HG02938 (cell line): ENCODE data around the gene KRT3.
"Not testable (repeated sequence)": the region's sequence is repeated elsewhere in the genome, so short reads cannot be mapped to it uniquely, and the experiment has no call there.

Experiments
- ATAC-seq: cut with Tn5 transposase; IDR thresholded peaks from one replicate; pipeline ENCODE4 v1.9.1; 2021; ENCODE audit warnings: mild to moderate bottlenecking, moderate library complexity; ENCODE audit not compliant: unreplicated experiment

The KRT3 gene

DNA sequence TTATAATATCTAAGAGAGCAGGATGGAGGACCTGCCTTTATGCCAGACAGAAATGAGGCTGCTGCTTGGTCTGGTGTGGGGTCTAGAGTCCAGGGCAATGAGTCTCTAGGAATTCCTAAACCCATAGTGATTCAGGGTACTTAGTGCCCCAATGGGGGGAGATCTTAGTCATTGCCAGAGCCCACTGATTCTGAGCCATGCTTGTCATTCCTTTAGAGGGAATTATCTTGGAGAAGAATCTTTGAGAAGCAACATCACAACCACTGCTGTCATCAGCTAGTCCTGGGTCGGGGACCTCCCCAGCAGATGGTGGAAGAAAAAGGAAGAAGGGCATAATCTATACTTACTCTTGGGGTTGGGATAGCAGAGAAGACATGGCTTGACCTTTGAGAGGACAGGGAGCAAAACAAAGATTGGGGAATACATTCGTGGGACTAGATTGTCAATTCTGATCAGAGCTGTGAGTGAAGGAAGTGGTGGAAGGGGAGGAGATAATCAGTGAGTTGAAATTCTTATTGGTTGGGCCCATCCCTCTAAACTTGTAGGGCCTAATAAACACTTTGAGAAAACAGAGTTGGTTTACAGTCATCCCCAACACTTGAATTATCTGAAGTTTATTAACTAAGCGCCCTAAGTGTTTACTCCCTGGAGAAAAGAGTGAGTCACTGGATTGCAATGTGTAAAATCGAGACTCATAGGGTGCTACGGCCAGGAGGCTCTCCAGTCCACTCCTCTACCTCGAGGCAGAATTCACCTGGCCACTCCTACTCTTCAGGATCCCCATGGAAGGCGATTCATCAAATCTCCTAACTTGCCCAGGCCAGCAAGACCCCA lies 3.0 kb upstream of the KRT3 start:
- no peak for ATAC-seq

DNA sequence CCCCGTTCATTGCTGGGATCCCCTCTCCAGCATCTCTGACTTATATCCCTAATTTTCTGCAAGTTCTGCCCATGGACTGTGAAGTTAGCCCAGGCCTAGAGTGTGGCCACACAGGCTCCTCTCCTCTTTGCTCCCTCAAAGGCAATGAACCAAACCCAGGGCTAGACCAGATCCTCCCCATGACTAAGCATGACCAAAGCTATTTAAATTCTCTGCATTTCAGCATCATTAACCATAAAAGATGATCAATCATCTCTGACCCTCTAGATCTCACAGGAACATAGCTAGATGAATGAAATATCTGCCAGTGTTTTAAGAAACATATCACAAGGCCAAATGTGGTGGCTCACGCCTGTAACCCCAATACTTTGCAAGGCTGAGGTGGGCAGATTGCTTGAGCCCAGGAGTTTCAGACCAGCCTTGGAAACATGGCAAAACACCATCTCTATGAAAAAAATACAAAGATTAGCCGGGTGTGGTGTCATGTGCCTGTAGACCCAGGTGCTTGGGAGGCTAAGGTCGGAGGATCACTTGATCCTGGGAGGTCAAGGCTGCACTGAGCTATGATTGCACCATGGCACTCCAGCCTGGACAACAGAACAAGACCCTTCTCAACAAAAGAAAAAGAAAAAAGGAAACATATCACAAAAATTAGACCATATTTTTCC lies 2.2 kb upstream of the KRT3 start:
- ATAC-seq = no peak

DNA sequence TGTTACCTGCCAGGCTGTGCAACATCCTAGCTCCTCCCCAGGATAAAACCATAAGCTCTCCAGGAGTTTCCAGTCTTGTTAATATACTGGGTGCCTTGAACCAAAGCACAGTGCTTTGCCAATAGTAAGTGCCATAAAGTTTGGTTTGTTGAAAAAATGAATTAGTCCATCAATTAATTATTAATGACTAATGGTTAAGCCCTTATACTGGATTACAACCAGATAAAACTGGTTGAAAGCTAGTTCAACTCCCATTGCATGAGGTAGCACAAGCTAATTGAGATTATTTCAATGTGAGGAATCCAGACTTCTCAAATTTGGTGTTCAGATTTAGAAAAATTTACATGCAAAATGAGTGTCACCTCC lies 1.6 kb upstream of the KRT3 start:
- no peak for ATAC-seq

DNA sequence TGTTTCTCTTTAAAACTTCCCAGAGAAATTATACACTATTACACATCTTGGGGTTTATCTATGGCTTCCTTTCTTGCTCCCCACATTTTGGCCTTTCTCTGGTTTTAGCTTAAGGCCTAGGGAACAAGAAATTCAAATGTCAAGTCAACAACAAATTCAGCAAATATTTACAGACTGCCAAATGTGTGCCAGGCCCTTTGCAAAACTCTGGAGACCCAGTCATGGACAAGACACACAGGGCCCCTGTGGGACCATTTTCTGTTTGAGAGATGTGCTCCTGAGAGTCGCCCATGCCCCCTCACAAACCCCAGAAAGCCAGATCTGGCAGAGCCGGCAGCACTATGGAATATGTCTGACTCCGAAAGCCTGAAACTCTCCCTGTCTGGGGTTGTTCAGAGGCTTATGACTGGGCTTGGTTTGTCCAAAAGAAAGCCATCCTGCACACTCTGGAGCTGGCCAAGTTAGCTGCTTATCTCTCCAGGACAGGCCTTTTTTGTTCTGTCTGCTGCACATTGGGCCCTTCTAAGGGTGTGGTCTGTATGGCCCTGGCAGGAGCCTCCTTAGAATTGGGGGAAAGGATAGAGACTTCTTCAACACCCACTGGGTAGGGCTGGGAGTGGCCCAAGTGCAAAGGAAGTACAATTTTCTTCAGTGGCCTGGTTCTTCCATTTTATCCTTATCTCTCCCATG lies 1.1 kb upstream of the KRT3 start:
- no peak for ATAC-seq

DNA sequence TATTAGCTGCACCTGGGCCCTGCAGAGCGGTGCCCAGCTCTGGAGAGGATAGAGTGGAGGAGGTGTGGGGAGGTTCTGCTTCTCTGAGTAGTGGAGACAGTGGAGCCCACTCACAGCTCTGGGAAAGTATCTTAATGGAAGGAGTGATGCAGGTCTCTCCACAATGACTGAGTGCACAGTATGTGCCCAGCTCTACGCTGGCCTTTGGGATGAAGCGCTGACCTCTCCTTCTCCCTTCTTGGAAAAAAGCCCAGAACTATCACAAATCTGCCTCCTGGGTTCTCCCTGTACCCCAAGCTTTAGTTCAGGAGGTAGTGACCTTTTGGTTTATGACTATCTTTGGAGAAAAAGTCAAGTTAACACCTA lies 495 bp upstream of the KRT3 start:
- ATAC-seq = no peak

DNA sequence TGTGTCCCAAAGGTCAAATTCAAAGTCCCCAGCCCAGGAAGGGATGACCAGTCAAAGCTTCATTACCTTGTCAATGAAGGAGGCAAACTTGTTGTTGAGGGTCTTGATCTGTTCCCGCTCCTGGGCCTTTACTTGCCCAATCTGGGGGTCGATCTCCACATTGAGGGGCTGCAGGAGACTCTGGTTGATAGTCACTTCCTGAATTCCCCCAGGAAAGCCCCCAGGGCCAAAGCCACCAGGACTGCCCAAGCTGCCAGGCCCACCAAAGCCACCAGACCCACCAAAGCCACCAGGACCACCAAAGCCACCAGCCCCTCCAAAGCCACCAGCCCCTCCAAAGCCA lies 614 bp downstream of the KRT3 start:
- ATAC-seq = not testable (repeated sequence)

DNA sequence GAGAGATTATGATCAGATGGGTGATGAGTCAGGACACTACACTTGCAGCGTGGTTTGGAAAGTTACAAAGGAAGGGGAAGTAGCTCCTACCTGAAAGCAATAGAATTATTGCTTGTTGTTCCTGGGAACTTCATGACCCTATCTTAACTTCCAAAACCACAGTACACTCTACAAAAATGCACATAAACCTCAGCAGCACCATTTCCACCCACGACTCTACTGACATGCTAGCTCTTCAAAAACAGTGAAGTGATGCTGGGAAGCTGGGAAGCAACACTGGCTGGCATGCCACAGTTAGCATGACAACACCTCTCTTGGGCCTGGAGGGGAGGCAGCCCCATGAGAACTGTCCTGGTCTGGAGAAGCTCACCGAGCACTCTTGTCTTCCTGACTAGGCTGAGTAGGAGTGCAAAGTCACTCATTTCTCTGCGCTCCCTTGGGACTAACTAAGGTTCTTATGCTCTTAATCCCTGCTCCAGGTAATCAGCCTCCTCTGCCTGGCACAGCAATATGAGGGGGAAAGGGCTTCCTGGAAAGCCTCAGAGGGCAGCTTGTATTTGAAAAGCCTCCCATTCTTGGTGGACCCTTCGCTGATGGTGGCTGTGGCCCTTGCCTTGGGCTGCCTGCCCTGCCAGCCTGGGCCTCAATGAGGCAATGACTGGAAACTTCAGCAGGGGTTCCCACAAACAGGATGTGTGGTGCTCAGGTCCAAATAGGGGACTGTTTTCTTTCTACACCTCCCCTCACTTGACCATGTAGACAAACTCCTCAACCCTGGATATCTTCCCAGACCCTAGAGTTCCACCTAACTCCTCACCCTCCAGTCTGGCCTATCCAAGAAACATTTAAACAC lies 1.2 kb downstream of the KRT3 start:
- ATAC-seq = no peak

DNA sequence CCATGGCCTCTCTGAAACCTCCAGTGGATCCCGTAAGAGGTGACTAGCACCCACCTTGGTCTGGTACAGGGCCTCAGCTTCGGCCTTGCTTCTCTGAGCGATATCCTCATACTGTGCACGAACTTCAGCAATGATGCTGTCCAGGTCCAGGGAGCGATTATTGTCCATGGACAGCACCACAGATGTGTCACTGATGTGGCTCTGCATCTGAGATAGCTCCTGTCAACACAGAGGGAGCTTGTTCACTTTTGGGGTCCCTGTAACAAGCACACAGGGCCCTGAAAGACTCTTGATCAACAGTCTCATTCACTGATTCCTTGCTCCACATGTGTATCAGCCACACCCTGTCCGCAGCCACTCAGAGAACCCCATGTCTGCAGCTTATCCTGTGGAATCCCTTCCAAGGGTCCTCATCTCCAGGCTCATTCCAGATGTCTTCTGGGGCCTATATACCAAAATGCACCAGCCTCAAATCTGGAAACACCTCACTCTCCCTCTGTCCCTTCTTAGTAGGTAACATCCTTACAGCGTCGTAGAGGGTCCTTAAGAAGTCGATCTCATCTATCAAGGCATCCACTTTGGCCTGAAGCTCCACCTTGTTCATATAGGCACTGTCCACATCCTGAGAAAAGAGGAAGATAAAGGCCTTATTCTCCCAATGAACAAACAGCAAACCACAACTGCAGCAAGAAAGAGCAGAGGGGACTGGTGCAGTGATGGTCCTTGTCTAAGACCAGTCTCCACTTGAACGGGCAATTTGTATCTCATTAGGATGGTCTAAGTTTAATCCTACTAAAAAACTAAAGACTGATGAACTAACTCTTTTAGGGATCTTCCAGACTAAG lies 3.5 kb downstream of the KRT3 start:
- ATAC-seq = no peak

DNA sequence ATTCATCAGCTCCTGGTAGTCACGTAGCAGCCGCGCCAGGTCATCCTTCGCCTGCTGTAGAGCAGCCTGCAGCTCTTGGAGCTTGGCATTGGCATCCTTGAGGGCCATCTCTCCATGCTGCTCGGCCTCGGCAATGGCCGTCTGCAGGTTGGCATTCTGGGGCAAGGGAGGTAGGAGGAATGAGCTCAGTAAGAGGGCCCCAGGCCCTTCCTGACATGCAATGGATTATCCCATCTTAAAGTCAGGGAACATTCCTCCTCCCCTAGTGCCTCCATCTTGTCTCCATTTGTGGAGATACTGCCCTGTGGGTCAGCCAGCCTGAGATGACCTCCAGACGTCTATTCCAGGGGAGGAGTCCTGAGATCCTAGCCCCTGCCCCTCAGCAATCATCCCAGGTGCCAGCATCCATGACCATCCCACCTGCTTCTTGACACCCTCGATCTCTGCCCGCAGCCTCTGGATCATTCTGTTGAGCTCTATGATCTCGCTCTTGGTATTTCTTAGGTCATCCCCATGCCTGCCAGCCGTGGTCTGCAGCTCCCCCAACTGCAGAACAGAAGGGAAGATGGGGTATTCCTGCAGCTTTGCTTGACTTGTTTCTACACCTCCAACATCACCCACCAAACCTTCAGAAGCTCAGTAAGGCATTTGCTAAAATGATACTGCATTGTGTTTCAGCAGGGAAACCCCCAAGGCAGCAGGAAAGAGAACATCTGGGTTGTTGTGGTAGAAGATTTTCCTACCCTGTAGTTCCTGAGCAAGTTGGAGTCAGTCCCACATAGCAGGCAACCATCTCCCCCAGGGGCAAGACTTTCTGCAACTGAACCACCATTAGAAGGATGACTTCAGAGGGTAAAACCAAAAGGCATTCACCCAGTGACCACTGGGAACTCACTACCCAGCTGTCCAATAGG lies 4.4 kb downstream of the KRT3 start:
- no peak for ATAC-seq

DNA sequence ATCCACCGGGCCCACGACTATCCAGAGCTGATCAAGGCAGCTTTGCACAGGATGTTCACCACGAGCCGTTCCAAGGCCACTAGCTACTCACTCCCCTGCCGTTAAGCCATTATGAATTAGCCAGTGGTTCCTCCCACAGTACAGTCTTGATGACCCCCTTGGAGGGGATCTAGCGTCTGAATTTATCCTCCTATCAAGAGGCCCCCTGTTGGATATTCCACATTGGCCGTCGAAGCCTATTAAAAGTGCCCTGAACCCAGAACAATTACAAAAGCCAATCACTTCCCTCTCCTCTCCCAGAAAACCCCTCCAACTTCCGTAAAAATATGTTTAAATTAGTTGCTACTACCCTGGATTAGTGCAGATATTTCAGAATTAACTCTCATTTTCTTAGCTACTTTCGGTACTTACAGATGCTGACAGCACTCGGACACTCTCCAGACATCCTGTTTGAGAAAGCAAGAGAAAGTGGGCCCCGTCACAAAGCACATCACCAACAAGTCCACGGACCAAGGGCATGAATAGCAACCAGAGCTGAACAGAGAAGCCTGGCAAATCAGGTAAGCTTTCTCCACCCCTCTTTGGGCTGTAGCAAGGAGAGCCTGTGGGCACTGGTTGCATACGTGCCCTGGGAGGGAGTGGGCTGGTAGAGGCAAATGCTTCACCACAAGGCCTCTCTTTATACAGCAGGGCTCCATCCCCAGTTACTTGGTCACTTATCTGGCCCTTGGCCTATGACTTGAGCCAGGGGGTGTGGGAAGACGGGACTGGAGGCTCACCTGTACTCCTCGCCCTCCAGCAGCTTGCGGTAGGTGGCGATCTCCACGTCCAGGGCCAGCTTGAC lies 5.3 kb downstream of the KRT3 start:
- ATAC-seq = no peak

DNA sequence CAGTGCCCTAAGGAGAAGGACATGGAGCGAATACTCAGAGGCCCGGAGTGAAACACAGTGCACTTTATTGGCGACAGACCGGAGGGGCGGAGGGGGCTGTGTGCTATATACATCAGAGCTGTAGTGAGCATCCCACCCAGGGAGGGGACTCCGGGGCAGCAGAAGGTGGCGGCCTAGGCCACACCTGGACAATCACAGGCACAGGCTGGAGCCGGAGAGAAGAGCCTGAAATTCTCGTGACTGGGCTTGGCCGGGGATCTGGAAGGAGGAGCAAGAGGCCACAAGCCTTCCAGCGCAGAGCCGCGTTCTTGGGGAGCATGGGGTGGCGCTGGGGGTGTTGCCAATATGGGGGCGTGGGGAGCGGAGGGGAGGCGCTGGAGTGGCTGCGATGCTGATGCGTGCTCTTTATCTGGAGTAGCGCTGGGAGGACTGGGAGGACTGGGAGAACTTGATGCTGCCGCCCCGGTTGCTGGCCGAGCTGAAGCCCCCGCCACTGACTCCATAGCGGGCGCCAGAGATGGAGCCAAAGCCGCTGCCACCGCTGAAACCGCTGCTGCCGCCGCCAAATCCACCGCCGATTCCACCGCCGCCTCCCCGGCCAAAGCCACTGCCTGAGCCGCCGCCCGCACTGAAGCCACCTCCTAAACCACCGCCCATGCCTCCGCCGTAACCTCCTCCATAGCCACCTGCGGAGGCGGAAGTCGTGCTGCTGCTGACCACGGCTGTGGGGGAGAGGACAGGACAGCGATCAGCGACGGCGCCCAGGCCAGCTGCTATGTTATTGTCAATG lies 6.1 kb downstream of the KRT3 start:
- no peak for ATAC-seq

DNA sequence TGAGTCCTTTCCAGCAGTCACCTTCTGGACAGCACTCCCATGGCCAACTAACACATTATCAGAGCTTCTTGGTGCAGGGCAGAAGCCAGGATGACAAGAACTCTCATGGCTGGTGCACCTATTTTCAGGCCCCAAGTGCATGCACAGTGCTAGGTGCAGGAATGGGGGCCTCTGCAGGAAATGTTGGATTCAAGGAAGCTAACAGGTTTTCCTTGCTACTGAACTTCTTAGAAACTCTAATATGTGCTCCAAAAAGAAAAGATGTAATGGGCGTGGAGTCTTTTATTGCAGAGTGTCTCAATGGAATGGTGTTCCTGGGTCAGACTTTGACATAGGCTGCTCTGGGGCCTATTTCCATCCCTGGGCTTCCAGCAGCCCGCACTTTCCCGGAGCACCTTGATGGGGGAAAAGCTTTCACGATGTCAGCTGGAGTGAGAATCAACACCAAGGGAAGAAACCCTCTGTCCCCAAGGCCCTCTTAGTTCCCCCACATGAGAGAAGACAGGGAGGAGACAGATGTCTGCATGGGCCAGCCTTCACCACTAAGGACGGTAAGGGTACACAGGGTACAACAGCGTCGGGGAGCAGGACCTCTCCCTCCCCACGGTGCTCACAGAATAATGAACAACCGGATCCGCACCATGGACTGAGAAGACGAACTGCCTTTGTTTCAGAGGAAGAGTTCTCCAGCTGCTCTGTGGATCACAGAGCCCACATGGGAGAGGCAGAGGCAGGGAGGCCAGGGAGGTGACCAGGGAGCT lies 6.9 kb downstream of the KRT3 start:
- ATAC-seq = no peak

DNA sequence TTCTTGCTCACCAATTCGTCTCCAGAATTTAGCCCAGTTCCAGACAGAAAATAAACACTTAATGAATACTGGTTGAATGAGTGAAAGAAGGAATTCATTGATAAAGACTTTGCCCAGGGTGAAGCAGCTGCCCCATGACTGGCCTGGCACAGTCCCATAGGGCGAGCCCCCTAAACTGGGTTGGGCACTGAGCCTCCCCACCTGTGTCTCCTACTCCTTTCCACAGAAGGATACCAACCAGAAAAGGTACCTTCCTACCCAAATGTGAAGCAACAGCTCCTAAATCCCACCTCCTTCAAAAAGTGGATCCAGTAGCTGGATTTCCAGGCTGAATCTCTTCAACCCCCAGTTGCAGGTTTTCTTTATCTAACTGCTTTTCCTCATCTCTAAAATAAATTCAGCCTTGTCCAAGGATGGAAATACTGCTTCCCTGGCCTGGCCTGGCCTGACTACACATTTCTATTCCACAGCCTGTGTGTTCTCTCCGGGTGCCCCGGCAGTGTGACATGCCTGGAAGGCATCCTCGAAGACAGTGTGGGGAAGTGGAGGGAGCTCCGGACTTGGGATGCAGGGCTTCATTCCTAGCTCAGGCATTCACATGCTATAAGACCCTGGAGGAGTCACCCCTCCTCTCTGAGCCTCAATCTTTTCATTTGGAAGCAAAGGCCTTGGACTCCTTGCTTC lies 7.6 kb downstream of the KRT3 start:
- ATAC-seq = no peak

DNA sequence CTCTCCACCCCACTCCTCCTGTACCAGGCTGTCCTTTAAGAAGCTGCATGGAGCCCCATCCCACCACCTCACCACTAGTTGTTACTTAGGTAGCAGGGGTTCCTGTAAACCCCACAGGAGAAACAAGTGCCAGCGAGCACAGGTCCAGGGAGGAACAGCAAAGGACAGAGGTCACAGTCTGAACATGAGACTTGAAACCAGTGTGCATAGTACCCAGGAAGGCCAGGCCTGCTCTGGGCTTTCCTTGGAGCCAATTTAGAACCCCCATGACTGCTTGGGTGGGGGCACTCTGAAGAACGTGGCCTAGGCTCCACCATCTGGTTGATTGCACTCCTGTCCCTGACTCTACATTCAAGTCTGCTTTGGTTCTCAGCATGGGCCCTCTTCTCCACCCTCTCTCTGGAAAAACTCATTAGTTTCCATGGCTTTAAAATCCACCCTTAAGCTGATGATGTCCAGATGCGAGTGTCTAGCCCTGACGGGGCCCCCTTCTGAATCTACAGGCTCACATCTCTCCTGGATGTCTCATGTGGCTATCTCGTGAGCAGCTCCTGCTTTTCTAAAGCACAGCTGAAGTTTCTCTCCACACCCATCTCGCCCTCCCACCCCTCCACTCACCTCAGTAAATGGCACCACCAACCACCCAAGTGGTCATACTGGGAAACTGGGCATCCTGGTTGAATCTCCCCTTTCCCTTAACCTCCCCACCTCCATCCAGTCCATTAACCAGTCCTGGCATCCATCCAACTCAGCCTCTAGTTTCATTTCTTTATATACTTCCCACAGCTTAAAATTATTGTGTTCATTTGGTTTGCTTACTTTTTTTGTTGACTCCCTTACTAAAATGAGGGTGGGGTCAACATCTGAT lies 8.4 kb downstream of the KRT3 start:
- no peak for ATAC-seq

DNA sequence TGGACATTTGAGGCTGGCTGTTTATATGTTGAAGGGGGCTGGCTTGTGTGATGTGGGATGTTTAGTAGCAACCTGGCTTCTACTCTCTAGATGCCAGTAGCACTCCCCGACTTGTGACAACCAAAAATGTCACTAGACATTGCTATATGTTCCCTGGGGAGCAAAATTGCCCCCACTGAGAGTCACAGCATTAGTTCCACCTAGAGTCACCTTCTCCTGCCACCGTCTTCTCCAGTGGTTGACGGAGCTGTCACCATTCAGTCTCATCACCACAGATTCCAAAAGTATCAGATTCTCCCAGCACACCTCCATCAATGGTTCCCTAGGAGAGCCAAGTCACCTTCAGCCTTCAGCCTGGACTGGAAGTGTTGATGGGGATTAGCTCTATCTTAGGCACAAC lies 11.0 kb downstream of the KRT3 start:
- ATAC-seq = no peak
